GM12873 (cell line): ENCODE data around the gene CCDC70.

Experiments used
- TF ChIP-seq, protein P1 (sequence below): IDR thresholded peaks from 2 replicates; pipeline ENCODE4 v1.5.1; 2012; ENCODE audit warnings: low read depth, mild to moderate bottlenecking, moderate library complexity, low read length, control low read depth; ENCODE audit not compliant: insufficient read depth; ENCODE audit errors: missing control alignments

Gene CCDC70

DNA sequence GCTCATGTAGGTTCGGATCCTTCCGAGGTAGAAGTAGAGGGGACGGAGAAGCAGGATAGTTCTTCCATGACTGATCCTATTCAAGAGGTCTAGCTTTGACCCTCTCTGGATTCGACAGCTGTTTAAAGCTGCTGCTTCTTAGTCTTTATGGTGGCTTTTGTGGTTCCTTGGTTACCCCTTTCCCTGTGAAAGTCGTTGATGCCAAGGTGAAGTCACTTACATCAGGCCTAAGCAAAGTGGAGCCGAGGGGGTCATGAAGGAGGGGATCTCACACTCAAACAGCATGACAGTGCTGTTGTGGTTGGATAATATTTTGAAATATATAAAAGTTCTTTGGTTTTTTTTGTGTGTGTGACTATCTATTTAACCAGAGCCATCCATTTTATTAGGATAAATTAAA, 8.1 kb downstream of the CCDC70 start:
- TF ChIP-seq, protein P1, sequence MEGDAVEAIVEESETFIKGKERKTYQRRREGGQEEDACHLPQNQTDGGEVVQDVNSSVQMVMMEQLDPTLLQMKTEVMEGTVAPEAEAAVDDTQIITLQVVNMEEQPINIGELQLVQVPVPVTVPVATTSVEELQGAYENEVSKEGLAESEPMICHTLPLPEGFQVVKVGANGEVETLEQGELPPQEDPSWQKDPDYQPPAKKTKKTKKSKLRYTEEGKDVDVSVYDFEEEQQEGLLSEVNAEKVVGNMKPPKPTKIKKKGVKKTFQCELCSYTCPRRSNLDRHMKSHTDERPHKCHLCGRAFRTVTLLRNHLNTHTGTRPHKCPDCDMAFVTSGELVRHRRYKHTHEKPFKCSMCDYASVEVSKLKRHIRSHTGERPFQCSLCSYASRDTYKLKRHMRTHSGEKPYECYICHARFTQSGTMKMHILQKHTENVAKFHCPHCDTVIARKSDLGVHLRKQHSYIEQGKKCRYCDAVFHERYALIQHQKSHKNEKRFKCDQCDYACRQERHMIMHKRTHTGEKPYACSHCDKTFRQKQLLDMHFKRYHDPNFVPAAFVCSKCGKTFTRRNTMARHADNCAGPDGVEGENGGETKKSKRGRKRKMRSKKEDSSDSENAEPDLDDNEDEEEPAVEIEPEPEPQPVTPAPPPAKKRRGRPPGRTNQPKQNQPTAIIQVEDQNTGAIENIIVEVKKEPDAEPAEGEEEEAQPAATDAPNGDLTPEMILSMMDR, result no peak

DNA sequence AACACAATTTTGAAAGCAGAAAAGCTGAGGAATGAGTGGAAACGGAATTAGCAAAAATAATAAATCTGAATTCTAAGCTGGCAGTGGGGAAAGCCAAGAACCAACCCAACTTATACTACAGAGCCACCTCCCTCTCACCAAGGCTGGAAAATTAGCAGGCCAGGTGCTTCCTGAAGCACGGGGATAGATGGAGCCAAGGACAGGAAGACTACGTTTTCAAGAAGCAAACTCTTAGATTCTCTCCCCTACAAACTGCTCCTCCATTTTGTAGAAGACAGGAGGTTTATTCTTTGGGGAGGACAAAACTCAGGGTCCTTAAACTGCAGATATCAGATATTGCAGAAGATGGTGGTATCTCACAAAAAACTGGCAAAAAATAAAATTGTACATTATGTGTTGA, 8.8 kb downstream of the CCDC70 start:
- TF ChIP-seq, protein P1, result no peak

DNA sequence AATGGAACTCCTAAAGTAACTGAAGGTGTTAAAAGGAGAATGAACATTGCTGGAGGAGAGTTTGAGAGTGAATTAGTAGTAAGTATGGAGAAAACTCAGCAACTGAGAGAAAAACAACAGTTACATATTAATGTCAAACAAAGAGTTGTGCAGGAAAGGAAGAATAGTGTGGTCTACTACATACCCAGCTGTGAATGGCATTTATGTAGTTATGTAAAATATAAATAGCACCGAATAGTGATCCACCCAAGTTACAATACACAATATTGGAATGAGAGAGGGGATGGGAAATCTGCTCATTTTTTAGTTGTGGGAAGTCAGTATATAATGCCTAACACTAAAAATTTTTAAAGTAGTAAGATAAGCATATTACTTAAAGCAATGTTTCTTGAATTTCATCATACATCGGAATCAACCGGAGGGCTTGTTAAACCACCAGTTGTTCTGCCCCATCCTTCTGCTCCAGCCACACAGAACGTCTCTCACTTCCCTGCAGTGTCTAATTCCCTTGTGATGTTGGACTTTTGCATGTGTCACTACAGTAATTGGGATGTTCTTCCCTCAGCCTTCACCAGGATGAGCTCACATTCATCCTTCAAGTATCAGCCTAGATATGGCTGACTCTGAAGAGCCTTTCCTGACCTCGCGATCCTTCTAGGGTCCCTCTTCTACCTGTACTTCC, 11.5 kb downstream of the CCDC70 start:
- TF ChIP-seq, protein P1, result no peak

DNA sequence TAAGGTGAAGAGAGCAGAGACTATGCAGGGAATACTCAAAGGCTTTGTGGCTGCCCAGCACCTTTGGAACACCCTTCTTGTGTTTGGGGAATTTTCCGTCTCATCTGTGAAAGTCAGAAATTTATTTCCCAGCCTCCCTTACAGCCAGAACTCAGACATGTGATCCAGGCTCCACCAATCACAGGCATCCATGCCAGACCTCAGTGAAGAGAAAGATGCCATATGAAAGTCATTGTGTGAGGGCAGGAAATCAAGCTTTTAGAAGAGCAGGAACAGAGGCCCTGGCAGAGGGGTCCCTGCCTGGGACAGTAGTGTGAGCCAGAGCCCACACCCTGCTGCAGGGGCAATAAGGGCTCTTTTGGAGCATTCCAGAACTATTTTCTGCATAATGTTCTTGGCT, 12.1 kb downstream of the CCDC70 start:
- TF ChIP-seq, protein P1, result no peak

DNA sequence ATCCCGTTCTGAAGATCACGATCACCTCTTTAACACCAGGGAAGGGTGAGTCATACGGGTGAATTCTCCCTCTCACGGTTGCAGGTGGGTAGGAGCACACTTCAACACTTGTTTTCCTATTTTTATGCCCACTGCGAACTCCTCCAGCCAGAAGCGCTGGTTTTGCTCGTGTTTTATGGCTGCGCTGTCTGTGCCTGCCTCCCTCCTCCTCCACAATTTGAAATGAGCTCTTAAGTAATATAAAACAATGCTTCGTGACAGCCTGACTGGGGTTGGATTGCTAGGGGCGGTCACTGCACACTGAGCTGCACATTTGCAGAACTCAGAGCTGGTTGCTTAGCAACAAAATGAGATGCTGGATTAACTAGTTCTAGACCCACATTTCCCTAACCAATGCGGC, 12.9 kb downstream of the CCDC70 start:
- TF ChIP-seq, protein P1, result no peak

DNA sequence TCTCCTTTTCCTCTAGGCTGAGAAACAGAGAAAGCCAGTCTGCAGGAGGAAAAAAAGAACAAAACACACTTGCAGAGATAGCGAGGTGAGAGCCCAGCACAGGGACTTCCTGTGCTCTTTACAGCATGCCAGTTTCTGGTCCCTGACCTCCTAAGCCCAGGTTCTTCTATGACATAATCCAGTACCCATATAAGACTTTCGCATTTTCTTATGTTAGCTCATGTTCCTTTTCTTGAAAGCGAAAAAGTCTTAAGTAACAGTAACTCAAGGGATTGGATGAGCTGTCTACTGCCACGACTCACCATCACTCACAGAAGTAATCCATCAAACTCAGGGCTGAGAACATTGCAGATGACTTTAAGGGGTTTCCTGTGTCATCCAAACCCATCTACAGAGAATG, 17.4 kb downstream of the CCDC70 start:
- TF ChIP-seq, protein P1, result no peak

DNA sequence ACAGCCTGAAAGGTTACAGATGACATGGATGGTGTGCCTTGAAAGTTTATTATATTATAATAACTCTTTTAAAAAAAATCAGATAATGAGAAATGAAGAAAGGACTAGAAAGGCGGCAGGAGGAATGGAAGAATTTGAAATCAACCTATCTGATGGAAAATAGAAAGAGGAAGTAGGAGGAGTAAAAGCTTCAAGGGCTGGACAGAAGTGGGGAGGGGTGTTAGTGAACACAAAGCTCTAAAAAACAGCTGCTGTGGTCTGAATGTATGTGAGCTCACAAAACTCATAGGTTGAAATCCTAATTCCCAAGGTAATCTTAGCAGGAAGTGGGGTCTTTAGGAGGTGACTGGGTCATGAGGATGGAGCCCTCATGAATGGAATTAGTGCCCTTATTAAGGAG, 19.5 kb downstream of the CCDC70 start:
- TF ChIP-seq, protein P1, result no peak
